ENCODE results near the gene CDH12.

CDH12 gene

GRCh38 chr5:22577006-22577405, 276.1 kb downstream of the CDH12 start:
- Histone ChIP-seq H3K9ac (ENCODE audit: low read length) (no peak overlapping the region), H3K9me3 (ENCODE audit: control insufficient read depth, insufficient read depth, low read depth, low read length) (no peaks in the 10 kb centered on the region), H3K36me3 (ENCODE audit: control insufficient read depth, insufficient read depth, low read length) (no peaks in the 10 kb centered on the region), H3K27ac (ENCODE audit: low read depth, low read length) (no peak overlapping the region), H3K27me3 (ENCODE audit: control insufficient read depth, insufficient read depth, low read length) (no peaks in the 10 kb centered on the region), H3K4me1 (ENCODE audit: control insufficient read depth, insufficient read depth, low read length) (no peaks in the 10 kb centered on the region), H3K4me3 (ENCODE audit: low read depth, low read length) (no peak overlapping the region)

- Histone ChIP-seq H3K4me1 (ENCODE audit: control insufficient read depth, insufficient read depth, low read length) (no peaks in the 10 kb centered on the region), H3K4me3 (ENCODE audit: low read depth, low read length) (no peak overlapping the region), H3K27me3 (ENCODE audit: control insufficient read depth, insufficient read depth, low read length) (no peaks in the 10 kb centered on the region)
Observed at GRCh38 chr5:22572941-22573340, 280.2 kb downstream of the CDH12 start.

GRCh38 chr5:22567983-22568382, 285.2 kb downstream of the CDH12 start:
- no peak overlapping the region for H3K4me3 ChIP-seq (ENCODE audit: low read depth, low read length)
- no peak overlapping the region for H3K9ac ChIP-seq (ENCODE audit: low read length)
- H3K27me3 ChIP-seq (ENCODE audit: control insufficient read depth, insufficient read depth, low read length): no peaks in the 10 kb centered on the region
- H3K36me3 ChIP-seq (ENCODE audit: control insufficient read depth, insufficient read depth, low read length): no peaks in the 10 kb centered on the region
- no peaks in the 10 kb centered on the region for H3K4me1 ChIP-seq (ENCODE audit: control insufficient read depth, insufficient read depth, low read length)
- no peak overlapping the region for H3K27ac ChIP-seq (ENCODE audit: low read depth, low read length)
- H3K9me3 ChIP-seq (ENCODE audit: control insufficient read depth, insufficient read depth, low read depth, low read length): peaks cover 3% of the 10 kb centered on the region; the same call in 1 of the 2 replicates

More at GRCh38 chr5:22572941-22573340, 280.2 kb downstream of the CDH12 start:
- H3K9ac ChIP-seq (ENCODE audit: low read length): no peak overlapping the region
- no peaks in the 10 kb centered on the region for H3K36me3 ChIP-seq (ENCODE audit: control insufficient read depth, insufficient read depth, low read length)
- no peak overlapping the region for H3K27ac ChIP-seq (ENCODE audit: low read depth, low read length)
- H3K9me3 ChIP-seq (ENCODE audit: control insufficient read depth, insufficient read depth, low read depth, low read length): peaks cover 3% of the 10 kb centered on the region; the same call in 1 of the 2 replicates

GRCh38 chr5:22560147-22560546, 293.0 kb downstream of the CDH12 start:
- Histone ChIP-seq H3K9me3 (ENCODE audit: control insufficient read depth, insufficient read depth, low read depth, low read length) (no peaks in the 10 kb centered on the region), H3K4me1 (ENCODE audit: control insufficient read depth, insufficient read depth, low read length) (no peaks in the 10 kb centered on the region), H3K4me3 (ENCODE audit: low read depth, low read length) (no peak overlapping the region), H3K27me3 (ENCODE audit: control insufficient read depth, insufficient read depth, low read length) (no peaks in the 10 kb centered on the region), H3K36me3 (ENCODE audit: control insufficient read depth, insufficient read depth, low read length) (no peaks in the 10 kb centered on the region), H3K27ac (ENCODE audit: low read depth, low read length) (no peak overlapping the region), H3K9ac (ENCODE audit: low read length) (no peak overlapping the region)

- Histone ChIP-seq H3K9ac (ENCODE audit: low read length) (no peak overlapping the region), H3K4me3 (ENCODE audit: low read depth, low read length) (no peak overlapping the region), H3K27ac (ENCODE audit: low read depth, low read length) (no peak overlapping the region), H3K9me3 (ENCODE audit: control insufficient read depth, insufficient read depth, low read depth, low read length) (no peaks in the 10 kb centered on the region), H3K27me3 (ENCODE audit: control insufficient read depth, insufficient read depth, low read length) (no peaks in the 10 kb centered on the region), H3K4me1 (ENCODE audit: control insufficient read depth, insufficient read depth, low read length) (no peaks in the 10 kb centered on the region), H3K36me3 (ENCODE audit: control insufficient read depth, insufficient read depth, low read length) (no peaks in the 10 kb centered on the region)
Observed at GRCh38 chr5:22557251-22557650, 295.9 kb downstream of the CDH12 start.

- Histone ChIP-seq H3K9me3 (ENCODE audit: control insufficient read depth, insufficient read depth, low read depth, low read length) (no peaks in the 10 kb centered on the region), H3K27ac (ENCODE audit: low read depth, low read length) (no peak overlapping the region), H3K27me3 (ENCODE audit: control insufficient read depth, insufficient read depth, low read length) (no peaks in the 10 kb centered on the region), H3K36me3 (ENCODE audit: control insufficient read depth, insufficient read depth, low read length) (no peaks in the 10 kb centered on the region), H3K4me1 (ENCODE audit: control insufficient read depth, insufficient read depth, low read length) (no peaks in the 10 kb centered on the region), H3K4me3 (ENCODE audit: low read depth, low read length) (no peak overlapping the region), H3K9ac (ENCODE audit: low read length) (no peak overlapping the region)
Observed at GRCh38 chr5:22554475-22554874, 298.7 kb downstream of the CDH12 start.

- Histone ChIP-seq H3K9me3 (ENCODE audit: control insufficient read depth, insufficient read depth, low read depth, low read length) (no peaks in the 10 kb centered on the region), H3K27ac (ENCODE audit: low read depth, low read length) (no peak overlapping the region), H3K4me1 (ENCODE audit: control insufficient read depth, insufficient read depth, low read length) (no peaks in the 10 kb centered on the region), H3K27me3 (ENCODE audit: control insufficient read depth, insufficient read depth, low read length) (no peaks in the 10 kb centered on the region), H3K4me3 (ENCODE audit: low read depth, low read length) (no peak overlapping the region), H3K9ac (ENCODE audit: low read length) (no peak overlapping the region), H3K36me3 (ENCODE audit: control insufficient read depth, insufficient read depth, low read length) (no peaks in the 10 kb centered on the region)
Observed at GRCh38 chr5:22549876-22550671, 303.1 kb downstream of the CDH12 start.

GRCh38 chr5:22542340-22542739, 310.8 kb downstream of the CDH12 start:
- H3K27me3 ChIP-seq (ENCODE audit: control insufficient read depth, insufficient read depth, low read length): no peaks in the 10 kb centered on the region
- H3K4me1 ChIP-seq (ENCODE audit: control insufficient read depth, insufficient read depth, low read length): no peaks in the 10 kb centered on the region
- peaks cover 20% of the 10 kb centered on the region; the same call in 1 of the 2 replicates for H3K9me3 ChIP-seq (ENCODE audit: control insufficient read depth, insufficient read depth, low read depth, low read length)
- H3K36me3 ChIP-seq (ENCODE audit: control insufficient read depth, insufficient read depth, low read length): no peaks in the 10 kb centered on the region
- H3K4me3 ChIP-seq (ENCODE audit: low read depth, low read length): no peak overlapping the region
- no peak overlapping the region for H3K9ac ChIP-seq (ENCODE audit: low read length)
- no peak overlapping the region for H3K27ac ChIP-seq (ENCODE audit: low read depth, low read length)

- Histone ChIP-seq H3K9ac (ENCODE audit: low read length) (no peak overlapping the region), H3K4me1 (ENCODE audit: control insufficient read depth, insufficient read depth, low read length) (no peaks in the 10 kb centered on the region), H3K4me3 (ENCODE audit: low read depth, low read length) (no peak overlapping the region), H3K36me3 (ENCODE audit: control insufficient read depth, insufficient read depth, low read length) (no peaks in the 10 kb centered on the region), H3K27me3 (ENCODE audit: control insufficient read depth, insufficient read depth, low read length) (no peaks in the 10 kb centered on the region), H3K9me3 (ENCODE audit: control insufficient read depth, insufficient read depth, low read depth, low read length) (peaks cover 26% of the 10 kb centered on the region; the same call in 1 of the 2 replicates), H3K27ac (ENCODE audit: low read depth, low read length) (no peak overlapping the region)
Observed at GRCh38 chr5:22541037-22541436, 312.1 kb downstream of the CDH12 start.

- Histone ChIP-seq H3K27ac (ENCODE audit: low read depth, low read length) (no peak overlapping the region), H3K4me3 (ENCODE audit: low read depth, low read length) (no peak overlapping the region), H3K36me3 (ENCODE audit: control insufficient read depth, insufficient read depth, low read length) (no peaks in the 10 kb centered on the region), H3K27me3 (ENCODE audit: control insufficient read depth, insufficient read depth, low read length) (no peaks in the 10 kb centered on the region), H3K9ac (ENCODE audit: low read length) (no peak overlapping the region), H3K4me1 (ENCODE audit: control insufficient read depth, insufficient read depth, low read length) (no peaks in the 10 kb centered on the region), H3K9me3 (ENCODE audit: control insufficient read depth, insufficient read depth, low read depth, low read length) (peaks cover 26% of the 10 kb centered on the region; the same call in 1 of the 2 replicates)
Observed at GRCh38 chr5:22539762-22540161, 313.4 kb downstream of the CDH12 start.

GRCh38 chr5:22531986-22532385, 321.2 kb downstream of the CDH12 start:
- Histone ChIP-seq H3K4me3 (ENCODE audit: low read depth, low read length) (no peak overlapping the region), H3K36me3 (ENCODE audit: control insufficient read depth, insufficient read depth, low read length) (no peaks in the 10 kb centered on the region), H3K4me1 (ENCODE audit: control insufficient read depth, insufficient read depth, low read length) (no peaks in the 10 kb centered on the region), H3K27ac (ENCODE audit: low read depth, low read length) (no peak overlapping the region), H3K9me3 (ENCODE audit: control insufficient read depth, insufficient read depth, low read depth, low read length) (0 out of 2 replicates have a peak, but pooled peaks cover 3% of the 10 kb centered on the region), H3K9ac (ENCODE audit: low read length) (no peak overlapping the region), H3K27me3 (ENCODE audit: control insufficient read depth, insufficient read depth, low read length) (no peaks in the 10 kb centered on the region)

Measured in HUES6 (cell line).